ENCODE data around the gene AK9. TPM values are rescaled to one million over a fixed set of nuclear protein-coding genes. Genes with fewer than 3 reads are reported as not detected.
A peak's percentile ranks its signal among the peaks of the same experiment; 100 is the strongest.

Gene AK9
- total and polyA plus RNA-seq, 2 experiments from 2014 or later = 10.1 to 15.2 TPM

- peaks cover under 1% of the 10 kb centered on the region for H3K79me2 ChIP-seq
- 92% methylated on average over 4 of the region's 4 CpGs for WGBS (ENCODE audit: low lambda C conversion rate, missing lambda C conversion rate)
- no peaks in the 10 kb centered on the region for H3K4me1 ChIP-seq (ENCODE audit: insufficient read depth)
- no peak overlapping the region for H3K4me3 ChIP-seq
- TF ChIP-seq, protein P1, sequence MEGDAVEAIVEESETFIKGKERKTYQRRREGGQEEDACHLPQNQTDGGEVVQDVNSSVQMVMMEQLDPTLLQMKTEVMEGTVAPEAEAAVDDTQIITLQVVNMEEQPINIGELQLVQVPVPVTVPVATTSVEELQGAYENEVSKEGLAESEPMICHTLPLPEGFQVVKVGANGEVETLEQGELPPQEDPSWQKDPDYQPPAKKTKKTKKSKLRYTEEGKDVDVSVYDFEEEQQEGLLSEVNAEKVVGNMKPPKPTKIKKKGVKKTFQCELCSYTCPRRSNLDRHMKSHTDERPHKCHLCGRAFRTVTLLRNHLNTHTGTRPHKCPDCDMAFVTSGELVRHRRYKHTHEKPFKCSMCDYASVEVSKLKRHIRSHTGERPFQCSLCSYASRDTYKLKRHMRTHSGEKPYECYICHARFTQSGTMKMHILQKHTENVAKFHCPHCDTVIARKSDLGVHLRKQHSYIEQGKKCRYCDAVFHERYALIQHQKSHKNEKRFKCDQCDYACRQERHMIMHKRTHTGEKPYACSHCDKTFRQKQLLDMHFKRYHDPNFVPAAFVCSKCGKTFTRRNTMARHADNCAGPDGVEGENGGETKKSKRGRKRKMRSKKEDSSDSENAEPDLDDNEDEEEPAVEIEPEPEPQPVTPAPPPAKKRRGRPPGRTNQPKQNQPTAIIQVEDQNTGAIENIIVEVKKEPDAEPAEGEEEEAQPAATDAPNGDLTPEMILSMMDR (IDR thresholded peaks at IDR 0.05; ENCODE audit: poor library complexity) = no peak
- H4K20me1 ChIP-seq (ENCODE audit: insufficient read depth, poor library complexity, severe bottlenecking) = no peaks in the 10 kb centered on the region
- no peak for DNase-seq (ENCODE audit: low spot score)
- no peaks in the 10 kb centered on the region for H3K36me3 ChIP-seq (replicated peaks; ENCODE audit: insufficient read depth, low read depth)
- H2AFZ ChIP-seq = no peak overlapping the region
- no peaks in the 10 kb centered on the region for H3K9me2 ChIP-seq (replicated peaks; ENCODE audit: insufficient read depth)
- no peaks in the 10 kb centered on the region for H3K27me3 ChIP-seq
- no peaks in the 10 kb centered on the region for H3K9me3 ChIP-seq (ENCODE audit: low read depth)
- no peak overlapping the region for H3K4me2 ChIP-seq
- no peak overlapping the region for H3K27ac ChIP-seq
These were observed 10.2 kb upstream of the AK9 start for GRCh38 chr6:109701221-109701620.

DNA sequence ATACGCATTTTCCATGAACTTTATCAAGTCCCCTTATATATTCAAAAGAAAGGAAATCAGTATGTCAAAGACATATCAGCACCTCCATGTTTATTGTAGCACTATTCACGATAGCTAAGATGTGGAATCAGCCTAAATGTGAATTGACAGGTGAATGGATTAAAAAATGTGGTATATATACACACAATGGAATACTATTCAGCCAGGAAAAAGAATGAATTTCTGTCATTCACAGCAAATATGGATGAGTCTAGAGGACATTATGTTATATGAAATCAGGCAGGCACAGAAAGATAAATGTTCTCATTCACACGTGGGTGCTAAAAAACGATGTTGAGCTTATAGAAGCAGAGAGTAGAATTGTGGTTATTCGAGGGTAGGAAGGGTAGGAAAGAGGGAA, 5.4 kb upstream of the AK9 start:
- peaks cover 4% of the 10 kb centered on the region for H3K4me1 ChIP-seq (ENCODE audit: insufficient read depth)
- H2AFZ ChIP-seq = no peak overlapping the region
- H3K9me2 ChIP-seq (replicated peaks; ENCODE audit: insufficient read depth) = no peaks in the 10 kb centered on the region
- over 99% methylated on average over 5 of the region's 5 CpGs for WGBS (ENCODE audit: low lambda C conversion rate, missing lambda C conversion rate)
- TF ChIP-seq, protein P1 (IDR thresholded peaks at IDR 0.05; ENCODE audit: poor library complexity) = no peak
- TF ChIP-seq EZH2phosphoT487 (IDR thresholded peaks at IDR 0.05; ENCODE audit: low read depth, severe bottlenecking, unreplicated experiment) (no peak), EZH2 (IDR thresholded peaks at IDR 0.05; ENCODE audit: borderline replicate concordance) (no peak)
- no peaks in the 10 kb centered on the region for H3K27me3 ChIP-seq
- H4K20me1 ChIP-seq (ENCODE audit: insufficient read depth, poor library complexity, severe bottlenecking) = no peaks in the 10 kb centered on the region
- H3K36me3 ChIP-seq (replicated peaks; ENCODE audit: insufficient read depth, low read depth) = no peaks in the 10 kb centered on the region
- no peak overlapping the region for H3K4me3 ChIP-seq
- H3K27ac ChIP-seq = no peak overlapping the region
- H3K4me2 ChIP-seq = no peak overlapping the region
- H3K9me3 ChIP-seq (ENCODE audit: low read depth) = no peaks in the 10 kb centered on the region
- peaks cover 22% of the 10 kb centered on the region for H3K79me2 ChIP-seq
- no peak for DNase-seq (ENCODE audit: low spot score)

- no peak for DNase-seq (ENCODE audit: low spot score)
- Histone ChIP-seq H3K79me2 (peaks cover 22% of the 10 kb centered on the region), H3K9me3 (ENCODE audit: low read depth) (no peaks in the 10 kb centered on the region), H3K9me2 (replicated peaks; ENCODE audit: insufficient read depth) (no peaks in the 10 kb centered on the region), H3K4me2 (no peak overlapping the region), H4K20me1 (ENCODE audit: insufficient read depth, poor library complexity, severe bottlenecking) (no peaks in the 10 kb centered on the region), H3K4me1 (ENCODE audit: insufficient read depth) (peaks cover 4% of the 10 kb centered on the region), H3K27ac (no peak overlapping the region), H3K36me3 (replicated peaks; ENCODE audit: insufficient read depth, low read depth) (no peaks in the 10 kb centered on the region), H3K4me3 (no peak overlapping the region), H3K27me3 (no peaks in the 10 kb centered on the region), H2AFZ (no peak overlapping the region)
- TF ChIP-seq EZH2phosphoT487 (IDR thresholded peaks at IDR 0.05; ENCODE audit: low read depth, severe bottlenecking, unreplicated experiment) (no peak), EZH2 (IDR thresholded peaks at IDR 0.05; ENCODE audit: borderline replicate concordance) (no peak)
- TF ChIP-seq, protein P1 (IDR thresholded peaks at IDR 0.05; ENCODE audit: poor library complexity) = peak; percentile 20
- WGBS (ENCODE audit: low lambda C conversion rate, missing lambda C conversion rate) = 70% methylated on average over 4 of the region's 4 CpGs
These were observed 4.5 kb upstream of the AK9 start for GRCh38 chr6:109695468-109695867.

DNA sequence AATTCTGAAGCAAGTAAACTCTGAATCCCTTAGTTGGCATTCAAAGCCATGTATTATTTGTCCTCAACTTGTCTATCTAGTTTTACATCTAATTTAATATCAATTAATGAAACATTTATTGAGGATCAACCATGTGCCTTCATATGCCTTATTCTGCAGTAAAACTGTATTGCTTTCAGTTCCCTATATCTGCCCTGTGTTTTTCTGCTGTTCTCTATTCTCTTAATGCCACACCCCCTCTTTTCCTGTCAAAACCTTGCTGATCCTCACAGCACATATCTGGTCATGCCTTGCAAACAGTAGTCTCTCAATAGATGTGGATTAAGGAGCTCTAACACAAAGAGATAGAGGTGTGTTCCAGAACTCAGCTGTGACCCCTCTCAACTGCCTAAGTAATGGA, 2.1 kb upstream of the AK9 start:
- Histone ChIP-seq H4K20me1 (ENCODE audit: insufficient read depth, poor library complexity, severe bottlenecking) (no peaks in the 10 kb centered on the region), H3K9me3 (ENCODE audit: low read depth) (no peaks in the 10 kb centered on the region), H3K27me3 (no peaks in the 10 kb centered on the region), H3K27ac (no peak overlapping the region), H3K9me2 (replicated peaks; ENCODE audit: insufficient read depth) (no peaks in the 10 kb centered on the region), H3K4me3 (no peak overlapping the region), H2AFZ (no peak overlapping the region), H3K79me2 (peaks cover 22% of the 10 kb centered on the region), H3K4me2 (no peak overlapping the region), H3K36me3 (replicated peaks; ENCODE audit: insufficient read depth, low read depth) (no peaks in the 10 kb centered on the region), H3K4me1 (ENCODE audit: insufficient read depth) (peaks cover 4% of the 10 kb centered on the region)
- no peak for DNase-seq (ENCODE audit: low spot score)
- no peak for TF ChIP-seq EZH2 (IDR thresholded peaks at IDR 0.05; ENCODE audit: borderline replicate concordance)

Data from hepatocyte (in vitro differentiated cells).